GM19455 (cell line): ENCODE data around the gene FAM83B.
"Not testable (repeated sequence)": the region's sequence is repeated elsewhere in the genome, so short reads cannot be mapped to it uniquely, and the experiment has no call there.

Source experiments
- ATAC-seq: cut with Tn5 transposase; IDR thresholded peaks from one replicate; pipeline ENCODE4 v1.9.1; 2021; ENCODE audit not compliant: unreplicated experiment

Gene FAM83B

DNA sequence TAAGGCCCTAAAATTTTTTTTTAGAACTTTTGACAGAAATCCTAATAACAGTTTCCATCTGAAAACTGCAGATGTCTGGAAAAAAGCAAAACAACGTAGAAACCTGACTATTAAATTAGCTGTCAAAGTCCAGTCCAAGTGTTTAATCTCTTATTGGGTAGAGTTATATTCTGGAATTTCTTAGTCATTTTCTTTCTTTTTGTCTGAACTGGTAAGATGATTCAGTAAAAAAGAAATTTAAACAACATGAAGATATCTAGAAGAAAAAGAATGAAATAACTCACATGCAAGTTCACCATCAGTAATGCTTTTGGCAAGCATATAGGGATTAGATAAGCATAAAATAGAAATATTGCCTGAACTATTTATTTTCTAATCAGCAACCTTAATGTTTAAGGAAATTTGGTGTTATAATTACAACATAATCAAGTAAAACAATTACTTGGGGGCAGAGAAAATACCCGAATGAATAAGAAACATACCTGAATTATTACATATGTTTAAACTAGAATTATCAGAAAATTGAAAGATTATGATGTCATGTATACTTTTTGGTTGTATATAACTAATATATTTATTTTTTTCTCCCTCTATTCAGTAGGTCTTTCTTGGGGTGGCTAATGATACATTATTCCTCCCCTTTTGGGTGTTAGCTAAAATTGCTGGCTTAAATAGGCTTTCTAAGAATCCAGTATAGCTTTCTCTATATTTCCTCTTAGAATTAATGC lies 51.1 kb downstream of the FAM83B start:
- ATAC-seq: no peak

DNA sequence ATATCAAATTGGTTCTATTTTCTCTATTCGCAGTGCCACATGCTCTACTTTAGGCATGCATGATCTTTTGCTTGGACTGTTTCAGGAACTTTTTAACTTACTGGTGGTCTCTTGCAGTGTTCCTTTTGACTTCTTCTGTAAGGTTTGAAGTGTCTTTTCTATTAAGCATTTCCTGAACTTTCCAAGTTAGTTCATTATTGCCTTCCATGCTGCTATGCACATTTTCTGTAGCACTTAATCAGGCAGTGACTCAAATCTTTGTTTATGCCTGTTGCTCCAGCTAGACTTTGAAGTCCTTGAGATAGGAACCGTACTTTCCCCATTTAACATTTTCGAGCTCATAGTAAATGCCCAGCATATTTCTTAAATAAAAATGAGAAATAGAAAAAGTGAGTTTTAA lies 52.2 kb downstream of the FAM83B start:
- ATAC-seq: no peak

DNA sequence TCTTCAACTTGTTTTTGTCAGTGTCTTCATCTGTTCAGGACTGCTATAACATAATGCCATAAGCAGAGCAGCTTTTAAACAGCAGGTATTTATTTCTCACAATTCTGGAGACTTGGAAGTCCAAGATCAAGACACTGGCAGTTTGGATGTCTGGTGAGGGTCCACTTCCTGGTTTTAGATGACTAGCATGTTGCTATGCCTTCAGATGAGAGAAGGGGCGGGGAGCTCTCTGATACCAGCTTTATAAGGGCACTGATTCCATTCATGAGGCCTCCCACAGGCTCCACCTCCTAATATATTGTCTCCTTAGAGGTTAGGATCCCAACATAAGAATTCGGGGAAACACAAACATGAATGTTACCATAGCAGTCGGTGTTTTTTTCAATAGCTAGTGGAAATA lies 52.9 kb downstream of the FAM83B start:
- no peak for ATAC-seq

DNA sequence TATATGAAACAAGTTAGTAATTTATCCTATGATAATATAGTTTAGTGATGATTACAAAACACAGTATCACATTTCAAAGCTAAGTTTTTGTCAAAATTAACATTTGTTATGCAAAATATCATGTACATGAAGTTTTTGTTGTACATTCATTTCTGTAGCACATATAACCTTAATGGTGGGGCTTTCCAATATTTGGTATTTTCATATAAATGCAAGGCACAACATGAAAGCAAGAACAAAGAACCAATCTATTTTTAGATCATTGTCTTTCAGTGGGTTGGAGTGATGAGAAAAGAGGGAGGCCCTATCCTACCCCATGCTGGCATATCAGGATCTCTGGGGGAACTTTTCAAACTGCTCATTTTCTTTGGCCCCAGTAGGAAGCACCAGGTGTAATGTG lies 53.4 kb downstream of the FAM83B start:
- ATAC-seq: no peak

DNA sequence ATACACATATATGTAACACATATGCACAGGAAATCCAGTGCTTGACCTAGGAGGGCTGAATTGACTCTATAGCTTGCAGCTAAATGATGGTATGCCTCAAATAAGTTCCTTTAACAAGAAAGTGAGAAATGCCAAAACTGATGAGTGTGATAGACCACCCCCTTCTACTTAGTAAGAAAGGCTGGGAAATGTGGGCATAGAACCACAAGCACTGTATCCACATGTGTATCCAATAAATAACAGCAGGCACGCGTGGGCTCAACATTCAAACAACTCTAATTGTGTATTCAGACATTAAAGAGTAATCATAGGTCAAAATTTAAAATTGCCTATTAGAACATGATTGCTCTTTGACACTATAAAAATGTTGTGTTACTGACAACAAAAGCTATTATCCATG lies 54.1 kb downstream of the FAM83B start:
- no peak for ATAC-seq

DNA sequence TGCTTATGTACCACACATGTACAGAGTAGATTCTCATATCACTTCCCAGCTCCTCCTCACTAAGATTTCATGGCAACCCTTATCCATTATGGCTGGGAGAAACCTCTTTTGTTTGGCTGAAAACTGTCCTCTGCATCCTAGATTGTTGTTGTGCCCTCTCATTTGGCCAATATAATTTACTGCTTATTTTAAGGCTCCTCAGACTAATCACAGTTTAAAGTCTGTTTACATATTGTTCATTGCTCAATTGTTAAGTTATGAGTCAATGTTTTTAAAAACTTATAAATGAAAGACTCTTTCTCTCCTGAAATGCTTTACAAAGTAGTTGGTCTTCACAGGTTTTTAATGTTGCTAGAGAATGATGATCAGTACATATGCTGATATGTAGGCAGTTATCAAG lies 57.3 kb downstream of the FAM83B start:
- no peak for ATAC-seq

DNA sequence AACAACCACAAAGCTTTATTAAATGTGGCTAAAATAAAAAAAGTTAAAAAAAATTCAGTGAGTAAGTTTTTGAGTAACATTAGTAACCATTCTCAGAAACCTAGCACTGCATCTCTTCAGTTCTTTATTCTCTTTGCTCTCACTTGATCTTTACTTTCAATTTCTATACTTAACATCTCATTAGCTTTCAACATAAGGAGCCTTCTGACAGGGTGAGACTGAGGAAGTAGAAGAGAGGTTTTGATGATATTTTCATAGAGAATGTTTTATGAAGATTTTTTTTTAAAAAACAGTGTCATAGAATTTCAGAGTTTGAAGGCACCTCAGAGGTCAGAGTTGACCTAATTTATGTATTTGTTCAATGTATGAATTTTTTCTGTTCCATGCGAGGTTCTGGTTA lies 60.8 kb downstream of the FAM83B start:
- ATAC-seq: no peak

DNA sequence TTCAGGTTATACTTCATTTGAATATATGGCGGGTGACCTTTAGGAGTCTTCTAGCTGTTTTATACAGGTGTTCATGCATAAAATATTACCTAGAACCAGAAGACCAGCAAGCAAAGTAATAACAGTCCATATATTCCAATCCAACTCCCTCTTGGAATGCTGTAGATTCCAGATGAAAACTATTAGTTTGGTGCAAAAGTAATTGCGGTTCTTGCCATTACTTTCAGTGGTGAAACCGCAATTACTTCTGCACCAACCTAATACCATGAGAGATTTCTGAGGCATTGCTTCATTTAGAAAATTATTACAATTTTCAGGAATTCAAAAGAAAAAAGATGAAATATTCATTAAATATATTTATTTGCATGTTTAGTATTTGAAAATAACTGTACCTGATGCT lies 62.6 kb downstream of the FAM83B start:
- ATAC-seq: no peak

DNA sequence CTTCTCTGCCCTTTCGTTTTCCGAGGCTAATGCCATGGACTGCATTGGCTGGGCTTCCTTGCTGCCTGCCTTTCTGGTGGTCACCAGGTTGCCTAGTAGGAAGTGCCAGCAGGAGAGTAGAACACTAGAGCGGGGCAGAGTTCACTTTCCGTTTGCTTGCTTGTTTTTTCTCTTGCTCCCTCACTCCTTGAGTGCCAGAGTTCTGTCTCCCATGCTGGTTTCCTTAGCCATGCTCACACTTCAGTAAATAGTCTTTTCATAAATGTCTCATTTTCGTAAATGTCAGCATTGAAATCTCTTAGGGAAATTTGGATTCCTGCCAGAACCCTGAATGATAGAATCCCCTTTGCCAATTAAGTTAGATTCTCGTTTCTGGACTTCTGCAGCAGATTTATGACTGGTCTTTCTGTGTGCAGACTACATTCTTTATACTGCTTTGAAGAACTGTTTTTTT lies 63.9 kb downstream of the FAM83B start:
- ATAC-seq: no peak

DNA sequence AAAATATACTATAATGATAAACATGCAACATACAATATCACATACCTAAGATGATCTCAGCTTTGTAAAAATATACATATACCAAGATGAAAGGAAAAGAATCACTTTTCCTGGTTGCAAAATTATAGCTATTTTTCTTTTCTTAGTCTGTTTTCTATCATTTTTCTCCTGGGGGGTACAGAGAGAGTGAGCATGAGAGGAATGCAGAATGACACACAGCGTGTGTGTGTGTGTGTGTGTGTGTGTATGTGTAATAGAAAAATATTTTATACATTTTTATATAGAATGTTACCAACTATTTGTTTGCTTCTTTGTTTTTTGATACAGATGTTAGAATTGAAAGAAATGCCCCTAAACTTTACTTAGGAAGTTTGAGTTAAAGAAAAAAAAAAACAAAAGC lies 64.3 kb downstream of the FAM83B start:
- no peak for ATAC-seq

DNA sequence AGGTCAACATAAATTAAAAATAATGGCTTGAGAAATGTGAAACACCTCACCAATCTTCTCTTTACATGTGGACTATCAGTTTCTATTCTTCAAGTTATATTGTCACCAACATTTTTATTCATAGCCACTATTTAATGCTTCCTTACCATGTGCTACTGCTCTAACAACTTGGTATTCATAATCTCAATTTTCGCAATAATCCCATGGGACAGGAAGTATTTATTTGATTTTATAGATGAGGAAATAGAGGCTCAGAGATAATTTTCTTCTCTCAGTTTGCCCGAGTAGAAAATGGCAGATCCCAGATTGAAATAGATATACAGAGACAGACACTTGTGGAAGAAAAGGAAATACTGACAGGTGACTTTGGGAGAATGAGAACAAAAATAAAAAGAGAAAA lies 66.6 kb downstream of the FAM83B start:
- no peak for ATAC-seq

DNA sequence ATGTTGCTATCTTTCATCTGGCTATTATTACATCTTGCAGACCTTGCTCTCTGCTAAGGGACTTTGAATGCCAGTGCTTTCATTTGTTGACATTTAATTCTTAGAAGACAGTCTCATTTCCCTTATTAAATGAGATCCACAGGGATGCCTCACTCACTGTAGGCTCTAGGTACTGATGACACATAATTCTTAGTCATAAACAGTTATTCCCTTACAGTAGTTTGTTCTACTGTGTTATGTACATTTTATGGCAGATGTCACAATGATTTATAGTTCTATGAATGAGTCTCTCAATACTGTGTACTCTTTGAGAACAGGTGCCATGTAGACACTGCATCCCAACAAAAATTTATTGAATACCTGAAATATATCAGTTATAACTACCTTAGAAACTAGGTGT lies 70.3 kb downstream of the FAM83B start:
- no peak for ATAC-seq

DNA sequence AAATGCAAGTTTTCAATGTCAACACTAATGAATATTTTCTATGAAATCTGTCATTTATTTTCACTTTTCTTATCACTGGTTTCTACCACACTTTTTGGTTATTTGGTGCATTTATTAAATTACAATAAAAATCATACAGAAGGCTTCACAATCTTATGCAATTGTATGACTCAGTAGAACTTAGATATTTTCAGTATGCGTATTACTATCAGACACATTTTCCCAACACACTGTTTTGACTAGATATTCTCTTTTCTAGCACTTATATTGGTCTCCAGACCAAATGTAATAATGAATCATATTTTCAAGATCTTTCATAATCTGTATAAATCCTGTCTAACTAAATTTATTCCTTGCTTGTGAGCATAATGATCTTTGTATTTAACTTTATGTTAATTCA lies 74.1 kb downstream of the FAM83B start:
- ATAC-seq: no peak

DNA sequence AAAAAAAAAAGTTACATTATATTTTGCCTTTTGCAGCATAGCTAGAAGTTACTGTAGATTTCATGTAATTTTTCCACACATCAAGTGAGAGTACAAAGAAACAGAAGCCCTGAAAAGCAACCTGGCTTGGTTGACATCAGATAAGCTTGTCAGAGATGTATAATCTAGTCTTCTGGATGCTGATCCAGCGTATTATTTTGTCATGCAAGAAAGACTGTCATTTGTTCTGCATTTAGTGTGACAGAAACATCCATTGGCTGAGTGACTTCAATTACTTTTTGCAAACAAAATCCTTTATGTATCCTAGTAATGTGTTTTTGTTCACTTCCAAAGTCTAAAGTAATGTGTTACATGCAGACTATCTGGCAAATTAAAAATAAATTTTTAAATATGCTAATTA lies 75.3 kb downstream of the FAM83B start:
- no peak for ATAC-seq

DNA sequence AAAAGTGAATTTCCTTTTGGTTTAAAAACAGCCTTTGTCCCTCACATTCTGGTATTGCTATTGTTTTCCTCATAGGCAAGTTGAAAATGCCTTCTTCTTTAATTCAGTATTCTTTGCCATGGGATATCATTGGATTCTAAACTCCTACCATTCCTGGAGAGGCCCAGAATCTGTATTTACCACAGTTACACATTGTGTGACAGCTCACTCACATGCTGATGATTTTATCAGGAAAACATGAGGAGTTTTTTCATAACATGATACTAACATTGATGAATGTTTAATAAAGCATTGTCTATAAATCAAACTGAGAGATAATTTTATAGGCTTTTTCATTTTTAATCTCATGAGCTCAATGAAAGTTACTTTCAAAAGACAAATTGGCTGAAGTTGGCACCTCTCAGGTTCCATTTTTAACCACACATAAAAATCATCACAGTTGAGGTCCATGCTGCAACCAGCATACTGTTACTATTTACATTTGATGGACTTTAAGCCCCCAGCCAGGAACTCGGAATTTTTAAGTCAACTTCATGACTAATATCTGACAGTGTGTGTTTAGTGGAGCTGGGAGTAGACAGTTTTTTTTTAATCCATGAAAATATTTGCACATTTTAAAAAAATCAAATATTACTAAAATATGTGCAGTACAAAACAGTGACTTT lies 82.8 kb downstream of the FAM83B start:
- no peak for ATAC-seq

DNA sequence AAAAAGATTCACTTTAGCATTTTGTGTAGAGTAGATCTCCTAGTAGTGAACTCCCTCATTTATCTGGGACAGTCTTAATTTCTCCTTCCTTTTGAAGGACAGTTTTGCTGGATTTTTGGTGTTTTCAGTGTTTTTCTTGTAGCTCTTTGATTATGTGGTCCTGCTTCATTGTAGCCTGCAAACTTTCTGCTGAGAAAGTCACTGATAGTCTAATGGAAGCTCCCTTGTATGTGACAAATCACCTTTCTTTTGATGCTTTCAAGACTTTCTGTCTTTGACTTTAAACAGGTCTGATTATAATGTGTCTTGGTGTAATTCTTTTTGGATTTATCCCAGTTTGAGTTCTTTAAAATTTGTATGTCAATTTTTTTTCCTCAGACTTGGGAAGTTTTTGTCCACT lies 86.1 kb downstream of the FAM83B start:
- no peak for ATAC-seq

DNA sequence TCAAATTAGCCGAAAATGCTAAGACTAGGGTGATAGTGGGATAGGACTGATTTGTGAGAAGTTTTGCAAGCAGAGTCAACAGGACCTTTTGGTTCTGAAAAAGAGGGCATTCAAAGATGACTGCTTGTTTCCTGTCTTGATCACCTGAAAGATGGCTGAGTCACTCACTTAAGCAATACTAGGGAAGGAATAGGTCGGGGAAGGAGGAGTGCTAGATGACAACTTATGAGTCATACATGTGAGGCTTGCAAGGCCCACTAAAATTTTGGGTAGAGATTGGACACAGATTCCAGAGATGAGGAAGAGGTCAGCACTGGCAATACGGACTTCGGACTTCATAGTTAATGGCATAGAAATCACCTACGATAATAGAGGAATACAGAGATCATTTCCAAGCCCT lies 89.2 kb downstream of the FAM83B start:
- no peak for ATAC-seq

DNA sequence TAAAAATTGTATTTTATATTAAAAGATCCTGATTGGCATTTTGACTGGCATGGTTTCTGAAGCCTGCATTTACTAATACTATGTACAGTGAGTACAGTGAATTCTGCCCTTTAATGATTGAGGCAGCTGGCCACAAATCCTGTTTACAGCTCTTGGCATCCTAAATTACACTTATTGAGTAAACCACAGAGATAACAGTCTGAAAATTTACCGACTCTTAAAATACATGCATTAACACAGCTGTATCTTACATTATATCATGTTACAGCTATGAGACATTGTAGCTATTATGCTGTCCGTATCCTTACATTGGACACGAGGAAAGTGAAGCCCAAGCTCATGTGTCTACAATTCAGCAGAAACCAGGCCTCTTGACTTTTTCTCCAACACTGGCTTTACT lies 90.8 kb downstream of the FAM83B start:
- no peak for ATAC-seq

DNA sequence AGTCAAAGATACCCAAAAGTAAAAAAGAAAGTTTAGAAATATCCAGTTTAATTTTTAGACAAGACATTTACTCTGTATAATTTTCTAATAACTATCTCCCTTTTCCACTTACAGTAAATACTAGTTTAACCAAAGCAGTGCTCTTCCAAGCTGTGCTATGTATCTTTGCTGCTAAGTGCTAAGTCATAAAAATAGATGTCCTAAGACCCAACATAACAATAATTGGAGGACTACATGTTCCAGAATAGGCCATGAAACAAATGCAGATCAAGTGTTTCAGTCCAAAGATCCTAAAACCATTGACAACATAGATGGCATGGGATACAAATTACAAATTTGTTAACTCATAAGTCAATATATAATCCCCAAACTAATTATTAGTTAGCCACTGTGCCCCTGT lies 111.1 kb downstream of the FAM83B start:
- no peak for ATAC-seq

DNA sequence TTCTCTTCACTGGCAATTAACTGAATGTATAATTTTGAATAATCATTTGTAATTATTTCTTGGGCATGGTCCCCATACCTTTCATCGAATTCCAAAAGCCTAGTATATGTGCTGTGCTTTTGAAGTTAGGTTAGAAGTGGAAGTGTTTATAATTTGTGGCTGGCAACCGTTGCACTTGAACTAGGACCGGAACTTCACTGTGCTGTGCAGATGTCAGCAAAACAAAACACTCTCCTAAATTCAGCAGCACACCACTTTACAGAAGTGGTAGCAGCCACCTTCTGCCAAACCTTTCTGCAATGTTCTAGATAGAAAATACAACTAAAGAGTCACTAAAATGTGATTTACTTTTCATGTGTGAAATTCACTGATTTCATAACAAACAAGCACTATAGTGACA lies 111.9 kb downstream of the FAM83B start:
- ATAC-seq: no peak

DNA sequence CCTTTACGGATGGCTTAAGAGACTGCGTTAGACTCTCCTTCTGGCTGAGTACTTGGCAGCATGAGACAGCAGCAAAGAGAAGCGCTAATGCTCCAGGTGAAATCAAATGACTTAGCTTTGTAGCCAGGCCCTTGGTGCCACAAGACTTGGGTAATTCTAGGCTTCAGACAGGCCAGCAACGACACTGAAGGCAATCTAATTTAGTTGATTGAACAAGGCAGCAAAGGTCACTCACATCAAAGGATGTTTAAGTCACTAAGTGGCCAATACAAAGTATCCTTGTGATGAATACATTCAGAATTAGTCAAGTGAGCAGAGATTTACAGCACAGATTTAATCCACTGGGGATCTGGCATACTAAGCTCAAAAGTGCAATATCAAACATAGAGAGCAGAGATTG lies 113.2 kb downstream of the FAM83B start:
- no peak for ATAC-seq

DNA sequence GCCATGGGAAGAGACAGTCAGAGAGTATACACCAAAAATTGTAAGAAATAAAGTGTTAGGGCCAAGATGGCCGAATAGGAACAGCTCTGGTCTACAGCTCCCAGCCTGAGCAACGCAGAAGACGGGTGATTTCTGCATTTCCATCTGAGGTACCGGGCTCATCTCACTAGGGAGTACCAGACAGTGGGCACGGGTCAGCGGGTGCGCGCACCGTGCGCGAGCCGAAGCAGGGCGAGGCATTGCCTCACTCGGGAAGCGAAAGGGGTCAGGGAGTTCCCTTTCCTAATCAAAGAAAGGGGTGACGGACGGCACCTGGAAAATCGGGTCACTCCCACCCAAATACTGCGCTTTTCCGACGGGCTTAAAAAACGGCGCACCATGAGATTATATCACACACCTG lies 114.8 kb downstream of the FAM83B start:
- not testable (repeated sequence) for ATAC-seq

DNA sequence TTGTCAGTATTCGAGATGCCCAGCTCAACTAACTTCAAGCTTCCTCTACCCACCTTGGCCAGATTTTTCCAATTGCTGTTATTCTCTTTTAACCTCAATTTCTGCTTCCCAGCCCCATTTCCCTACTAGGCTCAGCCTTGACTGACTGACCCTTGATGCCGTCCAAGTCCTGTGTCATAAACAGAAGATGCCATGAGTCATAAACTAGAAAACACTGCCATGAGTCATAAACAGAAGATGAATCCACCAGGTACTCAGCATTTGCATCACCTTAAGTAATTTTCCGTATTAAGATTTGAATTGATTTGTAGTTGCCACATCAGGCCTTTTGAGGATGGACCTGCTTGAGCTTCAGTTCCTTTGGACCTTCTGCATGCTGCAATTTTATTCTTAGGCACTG lies 123.8 kb downstream of the FAM83B start:
- no peak for ATAC-seq
